HG03442 (cell line): ENCODE data around the gene ANAPC5.

Experiments used
- ATAC-seq: cut with Tn5 transposase; IDR thresholded peaks from one replicate; pipeline ENCODE4 v1.9.1; 2021; ENCODE audit warnings: mild to moderate bottlenecking, moderate library complexity; ENCODE audit not compliant: unreplicated experiment

Gene ANAPC5

DNA sequence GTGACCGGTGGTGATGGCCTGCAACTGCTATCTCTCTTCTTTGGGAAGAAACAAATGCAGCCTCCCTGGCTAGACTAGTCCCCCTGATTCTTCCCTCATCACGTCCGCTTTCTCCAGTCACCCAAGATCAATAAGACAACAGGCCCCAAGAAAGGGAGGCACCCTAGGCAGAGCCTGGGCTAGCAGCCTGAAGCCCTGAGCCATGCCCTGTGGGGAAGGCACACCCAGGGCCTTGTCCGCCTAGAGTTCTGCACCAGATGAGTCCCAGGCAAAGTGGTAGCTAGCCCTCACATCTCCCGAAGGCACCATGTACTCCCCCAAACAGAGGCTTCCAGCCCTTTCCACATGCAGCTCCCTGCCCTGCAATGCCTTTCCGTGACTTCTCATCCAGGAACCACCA is 90.8 kb downstream of the ANAPC5 start:
- ATAC-seq, result no peak

DNA sequence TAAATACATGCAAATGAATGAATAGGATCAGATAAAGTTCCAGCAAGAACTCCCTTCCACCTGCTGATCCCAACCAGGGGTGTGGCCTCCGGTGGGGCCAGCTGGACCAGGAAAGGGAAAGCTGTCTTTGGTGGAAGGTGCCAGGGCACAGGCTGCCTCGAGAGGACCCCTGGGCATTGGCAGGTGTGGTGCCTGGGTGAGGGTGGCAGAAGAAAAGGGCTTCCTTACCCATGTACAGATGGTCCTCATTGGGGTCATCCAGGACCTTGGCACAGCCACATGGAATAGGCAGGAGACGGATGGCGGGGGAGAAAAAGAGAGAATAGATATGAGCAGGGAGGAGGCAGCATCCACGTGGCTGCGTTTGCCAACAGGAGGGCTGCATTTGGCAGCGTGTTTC is 92.1 kb downstream of the ANAPC5 start:
- no peak for ATAC-seq

GRCh38 chr12:121259074-121259473 is 93.1 kb downstream of the ANAPC5 start:
- ATAC-seq, result no peak
